ENCODE data around the gene TAP1.
"Not testable (repeated sequence)": the region's sequence is repeated elsewhere in the genome, so short reads cannot be mapped to it uniquely, and the experiment has no call there.

TAP1 gene

DNA sequence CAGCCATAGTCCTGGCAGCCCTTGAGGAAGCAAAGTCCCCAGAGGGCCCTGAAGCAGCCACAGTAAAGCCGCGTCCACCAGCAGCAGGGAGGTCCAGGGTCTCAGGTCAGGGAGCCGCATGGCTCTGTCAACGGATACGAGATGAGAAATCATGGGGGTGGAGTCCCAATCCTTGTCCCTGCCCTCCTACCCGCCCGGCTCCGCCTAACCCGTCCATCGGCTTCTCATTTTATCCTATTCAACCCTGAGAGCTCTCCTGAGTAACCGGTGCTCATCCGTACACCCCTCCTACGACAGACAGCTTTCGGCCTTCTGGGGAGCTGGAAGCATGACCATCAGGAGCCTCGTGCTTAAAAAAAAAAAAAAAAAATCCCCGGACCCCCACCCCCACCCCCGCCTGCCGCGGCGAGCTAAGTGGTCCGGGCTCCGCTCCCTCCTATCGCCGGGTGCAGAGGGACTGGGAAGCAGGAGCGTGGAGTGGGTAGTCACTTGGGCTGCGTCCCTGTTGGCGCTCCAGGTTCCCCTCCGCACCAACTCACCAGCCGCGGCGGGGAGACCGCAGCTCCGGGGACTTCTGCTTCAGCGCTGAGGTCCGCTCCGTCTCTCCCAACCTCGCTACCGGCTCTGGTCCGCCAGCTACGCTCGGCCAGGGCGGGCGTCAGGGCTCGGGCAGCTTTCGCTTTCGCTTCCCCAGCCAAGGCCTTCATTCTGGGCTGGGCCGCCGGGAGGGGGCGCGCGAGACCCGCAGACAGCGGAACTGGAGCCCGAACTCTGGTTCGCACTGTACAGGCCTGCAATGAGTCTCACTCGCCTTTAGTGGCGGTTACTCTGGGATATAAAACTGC lies 15.2 kb downstream of the TAP1 start, which contains the start of gene TAP2:
TSS of gene TAP2 (minus strand) at position 626 of the 845 bp plus-strand sequence. CDS start at position 120, 506 bp downstream.
- peak; percentile 98 for DNase-seq

DNA sequence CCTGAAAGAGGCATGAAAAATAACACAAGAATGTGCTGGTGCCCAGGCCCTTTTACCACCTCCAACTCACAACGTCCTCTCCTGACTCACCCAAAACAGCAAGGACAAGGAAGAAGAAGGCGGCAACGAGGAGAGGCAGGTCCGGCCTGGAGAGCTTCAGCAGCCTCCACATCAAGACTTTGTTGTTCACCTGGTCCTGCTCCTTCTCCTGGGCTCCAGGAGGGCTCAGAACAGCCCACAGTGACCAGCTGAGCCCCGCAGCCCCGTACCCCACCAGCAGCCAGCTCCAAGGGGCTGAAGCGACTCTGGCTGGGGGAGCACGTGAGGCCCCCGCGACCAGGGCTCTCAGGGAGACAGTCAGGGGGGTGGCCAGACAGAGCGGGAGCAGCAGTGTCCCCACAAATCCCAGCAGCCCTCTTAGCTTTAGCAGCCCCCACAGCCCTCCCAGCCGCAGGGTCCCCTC lies 15.8 kb downstream of the TAP1 start:
- DNase-seq: no peak

DNA sequence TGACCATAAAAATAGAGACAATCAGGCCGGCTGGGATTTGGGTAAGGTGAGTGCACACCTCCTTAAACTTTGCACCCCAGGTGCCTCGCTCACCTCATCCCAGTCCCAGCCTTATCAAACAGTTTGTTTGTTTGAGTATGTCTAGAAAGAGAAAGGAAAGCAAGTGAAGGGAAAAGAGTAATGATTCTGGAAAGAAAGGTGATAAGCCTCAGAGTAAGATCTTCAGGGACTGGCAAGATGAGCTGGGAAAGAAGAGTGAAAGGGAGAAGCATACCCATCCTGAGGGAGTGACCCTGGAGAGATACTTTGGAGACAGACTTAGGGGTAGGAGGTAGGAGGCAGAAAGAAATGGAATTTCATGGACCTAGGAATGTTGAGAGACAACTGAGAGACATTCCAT lies 16.6 kb downstream of the TAP1 start:
- no peak for DNase-seq

GRCh38 chr6:32835167-32835893 lies 18.2 kb downstream of the TAP1 start:
- DNase-seq: no peak

DNA sequence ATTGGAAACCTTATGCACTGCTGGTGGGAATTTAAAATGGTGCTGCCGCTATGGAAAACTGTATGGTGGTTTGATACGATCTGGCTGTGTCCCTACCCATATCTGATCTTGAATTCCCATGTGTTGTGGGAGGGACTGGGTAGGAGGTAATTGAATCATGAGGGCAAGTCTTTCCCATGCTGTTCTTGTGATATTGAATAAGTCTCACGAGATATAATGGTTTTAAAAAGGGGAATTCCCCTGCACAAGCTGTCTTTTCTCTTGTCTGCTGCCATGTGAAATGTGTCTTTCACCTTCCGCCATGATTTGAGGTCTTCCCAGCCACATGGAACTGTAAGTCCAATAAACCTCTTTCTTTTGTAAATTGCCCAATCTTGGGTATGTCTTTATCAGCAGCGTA lies 19.8 kb downstream of the TAP1 start:
- DNase-seq: no peak

DNA sequence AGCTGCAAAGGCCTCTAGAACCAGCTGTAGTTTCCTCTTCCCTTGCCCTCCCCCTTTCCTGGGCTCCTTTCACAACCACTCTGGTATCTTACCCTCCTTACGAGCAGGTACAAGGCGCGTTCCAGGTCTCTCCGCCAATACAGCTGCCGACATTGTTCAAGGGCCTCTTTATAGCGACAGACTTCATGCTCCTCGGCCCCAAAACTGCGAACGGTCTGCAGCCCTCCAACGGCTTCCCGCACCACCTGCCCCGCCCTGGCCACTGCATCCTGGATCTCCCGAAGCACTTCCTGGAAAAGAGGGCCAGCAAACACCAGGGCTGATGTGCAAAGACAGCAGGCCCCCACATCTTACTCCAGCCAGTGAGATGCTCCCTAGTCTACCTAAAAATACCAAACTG lies 21.0 kb downstream of the TAP1 start:
- DNase-seq: no peak

- DNase-seq: no peak
Measured at GRCh38 chr6:32830936-32831335, 22.6 kb downstream of the TAP1 start.

DNA sequence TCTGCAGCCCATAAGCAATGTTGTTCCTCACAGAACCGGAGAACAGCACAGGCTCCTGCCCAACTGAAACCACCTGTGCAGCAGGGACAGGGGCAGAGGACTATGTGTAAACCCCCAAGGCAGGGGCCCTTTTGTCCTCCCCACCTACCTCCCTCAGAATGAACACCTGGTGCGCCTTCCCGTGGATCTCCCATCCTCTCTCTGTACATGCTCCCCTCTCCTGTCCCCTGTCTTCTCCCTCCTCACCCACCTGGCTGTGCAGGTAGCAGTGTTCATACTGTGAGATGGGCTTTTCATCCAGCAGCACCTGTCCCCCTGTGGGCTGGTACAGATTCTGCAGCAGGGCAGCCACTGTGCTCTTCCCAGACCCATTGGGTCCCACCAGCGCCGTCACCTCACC lies 23.5 kb downstream of the TAP1 start:
- no peak for DNase-seq

DNA sequence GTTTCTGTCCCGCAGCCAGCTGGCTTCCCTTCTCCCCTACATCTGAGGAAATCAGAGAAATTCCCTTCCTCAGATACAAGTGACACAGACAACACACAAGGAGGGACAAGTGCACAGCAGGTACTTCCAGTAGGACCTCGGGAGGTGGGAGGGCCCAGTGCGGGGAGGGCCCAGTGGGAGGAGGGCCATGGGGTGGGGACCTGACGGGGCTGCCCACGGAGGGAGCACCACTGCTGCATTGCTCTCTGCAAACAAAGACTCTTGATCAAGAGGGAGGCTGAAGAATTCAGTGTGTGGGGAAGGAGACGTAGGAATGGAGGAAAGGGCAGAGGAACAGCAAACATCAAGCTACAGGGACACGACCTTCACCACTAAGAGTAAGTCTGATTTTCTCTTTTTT lies 24.0 kb downstream of the TAP1 start:
- DNase-seq: no peak

- DNase-seq: no peak
Measured at GRCh38 chr6:32827025-32827424, 26.5 kb downstream of the TAP1 start.

DNA sequence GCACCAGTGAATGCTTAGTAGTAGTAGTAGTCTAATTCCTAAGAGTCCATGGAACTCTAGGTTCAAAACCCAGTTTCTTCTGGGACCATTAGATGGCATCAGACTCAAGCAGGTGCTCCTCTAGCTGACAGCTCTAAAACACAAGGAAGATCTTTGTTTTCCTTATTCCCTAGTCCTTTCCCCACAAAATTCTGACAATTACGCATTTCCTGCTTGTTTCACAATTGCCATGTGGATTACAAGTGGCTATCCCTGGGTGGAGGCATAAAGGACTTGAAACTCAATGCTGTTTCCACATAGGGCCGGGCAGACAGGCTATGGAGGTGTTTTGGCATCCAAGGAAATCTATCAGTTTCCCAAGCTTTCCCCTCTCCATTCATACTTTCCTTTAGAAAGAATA lies 27.5 kb downstream of the TAP1 start:
- no peak for DNase-seq

DNA sequence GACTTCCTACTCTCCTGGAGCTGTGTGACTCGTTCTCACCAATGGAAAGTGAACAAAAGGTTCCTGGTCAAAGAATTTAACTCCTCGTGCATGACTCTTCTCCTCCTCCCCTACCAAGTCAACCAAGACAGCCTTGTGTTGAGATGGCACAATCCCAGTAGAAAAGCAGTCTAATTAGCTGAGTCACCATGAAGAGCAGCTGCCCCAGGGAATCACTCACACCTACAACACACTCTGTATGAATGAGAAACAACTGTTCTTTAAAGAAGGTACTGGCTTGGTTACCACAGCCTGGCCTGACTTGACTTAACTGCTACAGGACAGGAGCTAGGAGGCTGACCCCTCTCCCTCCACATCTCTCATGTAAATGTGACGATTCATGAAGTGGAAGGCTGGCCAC lies 33.8 kb downstream of the TAP1 start:
- DNase-seq: no peak

DNA sequence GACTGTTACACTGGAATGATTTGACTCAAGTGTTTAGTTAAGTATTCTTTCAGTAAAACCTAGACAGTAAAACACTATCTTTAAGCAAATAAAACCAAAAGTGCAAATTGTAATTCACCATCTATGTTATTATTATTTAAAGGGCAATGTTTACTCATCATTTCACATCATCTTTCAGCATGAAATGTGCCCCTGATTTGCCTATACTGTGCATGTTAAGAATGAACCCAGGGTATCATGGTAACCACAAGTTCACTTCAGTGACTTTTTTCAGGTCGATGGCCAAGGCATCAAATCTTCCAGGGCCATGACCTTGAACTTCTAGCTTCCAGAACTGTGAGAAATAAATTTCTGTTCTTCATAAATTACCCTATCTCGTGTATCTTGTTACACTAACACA lies 34.6 kb downstream of the TAP1 start:
- DNase-seq: no peak

- DNase-seq: no peak
Measured at GRCh38 chr6:32816746-32817204, 36.7 kb downstream of the TAP1 start, which contains the start of gene HLA-DOB. HLA-DOB (minus strand) TSS chr6:32817002; CDS start chr6:32816951, 51 bp downstream.

DNA sequence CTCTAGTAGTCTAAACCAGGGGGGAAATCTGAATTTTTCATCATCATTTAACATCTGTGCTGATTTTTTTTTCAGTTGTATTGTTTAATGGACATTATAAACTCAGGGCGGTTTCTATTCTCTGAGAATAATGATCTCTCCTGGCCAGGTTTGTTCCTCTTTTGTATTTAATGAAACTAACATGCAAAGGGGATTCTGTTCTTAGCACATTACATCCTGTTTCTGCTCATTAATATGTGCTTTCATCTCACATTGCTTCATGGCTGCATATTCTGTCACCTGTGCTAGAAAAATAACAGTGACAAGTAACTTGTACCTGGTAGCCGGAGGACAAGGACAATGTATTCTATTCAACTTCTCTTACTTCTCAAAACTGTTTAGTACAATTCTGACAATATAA lies 37.5 kb downstream of the TAP1 start:
- DNase-seq: no peak

DNA sequence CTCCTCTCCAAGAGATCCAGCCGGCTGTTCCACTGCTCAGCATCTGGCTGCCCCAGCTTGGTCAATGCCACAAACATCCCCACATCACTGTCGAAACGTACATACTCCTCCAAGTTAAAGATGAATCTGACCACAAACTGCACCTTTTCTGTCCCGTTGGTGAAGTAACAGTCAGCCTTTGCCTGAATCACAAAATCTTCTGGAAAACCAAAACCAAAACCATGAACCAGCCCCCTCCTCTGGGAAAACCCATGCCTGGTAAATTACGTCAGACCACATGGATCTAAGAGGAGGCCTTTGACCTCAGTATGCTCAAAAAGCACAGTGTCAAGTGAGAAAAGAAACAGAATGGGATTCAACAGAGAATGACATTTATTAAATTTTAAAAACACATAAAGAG lies 38.4 kb downstream of the TAP1 start:
- no peak for DNase-seq

DNA sequence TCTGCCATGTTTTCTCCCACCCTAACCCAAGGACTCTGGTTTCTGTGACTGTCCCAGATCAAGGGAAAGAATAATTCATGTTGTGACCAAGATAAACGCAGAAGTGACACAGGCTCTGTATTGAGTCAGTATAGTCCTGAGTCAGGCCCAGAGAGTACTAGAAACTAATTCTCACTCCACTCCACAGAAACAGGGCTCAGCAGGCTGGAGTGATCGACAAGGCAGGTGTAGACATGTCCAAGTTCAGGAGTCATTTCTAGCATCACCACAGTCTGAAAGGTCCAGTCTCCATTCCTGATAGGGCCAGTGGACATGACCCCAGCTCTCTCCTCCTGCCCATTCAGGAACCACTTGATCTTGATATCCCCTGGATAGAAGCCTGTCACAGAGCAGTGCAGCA lies 39.4 kb downstream of the TAP1 start:
- DNase-seq: no peak

GRCh38 chr6:32809171-32809570 lies 44.3 kb downstream of the TAP1 start:
- DNase-seq: no peak

GRCh38 chr6:32807020-32807580 lies 46.4 kb downstream of the TAP1 start:
- DNase-seq: no peak

DNA sequence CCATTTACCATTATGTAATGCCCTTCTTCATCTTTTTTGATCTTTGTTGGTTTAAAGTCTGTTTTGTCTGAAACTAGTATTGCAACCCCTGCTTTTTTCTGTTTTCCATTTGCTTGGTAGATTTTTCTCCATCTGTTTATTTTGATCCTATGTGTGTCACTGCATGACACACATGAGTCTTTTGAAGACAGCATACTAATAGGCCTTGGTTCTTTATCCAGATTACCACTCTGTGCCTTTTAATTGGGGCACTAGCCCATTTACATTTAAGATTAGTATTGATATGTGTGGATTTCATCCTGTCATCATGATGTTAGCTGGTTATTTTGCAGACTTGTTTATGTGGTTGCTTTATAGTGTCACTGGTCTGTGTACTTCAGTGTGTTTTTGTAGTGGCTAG lies 48.1 kb downstream of the TAP1 start:
- not testable (repeated sequence) for DNase-seq

GRCh38 chr6:32803416-32803815 lies 50.1 kb downstream of the TAP1 start:
- no peak for DNase-seq

DNA sequence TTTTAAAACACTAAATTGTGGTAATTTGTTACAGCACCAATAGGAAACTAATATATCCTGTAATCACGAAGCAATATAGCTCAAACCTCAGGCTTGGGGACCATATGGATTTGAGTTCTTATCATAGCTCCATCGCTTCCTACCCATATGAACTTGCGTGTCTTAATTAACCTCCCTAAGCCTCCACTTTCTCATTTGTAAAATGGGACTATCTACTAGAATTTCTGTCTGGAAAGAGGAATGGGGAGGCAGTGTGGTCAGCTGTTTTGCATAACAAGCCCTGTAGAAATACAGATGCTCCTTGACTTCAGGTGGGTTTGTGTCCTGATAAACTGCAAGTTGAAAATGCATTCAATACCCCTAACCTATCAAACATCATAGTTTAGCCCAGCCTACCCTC lies 53.8 kb downstream of the TAP1 start:
- DNase-seq: no peak

DNA sequence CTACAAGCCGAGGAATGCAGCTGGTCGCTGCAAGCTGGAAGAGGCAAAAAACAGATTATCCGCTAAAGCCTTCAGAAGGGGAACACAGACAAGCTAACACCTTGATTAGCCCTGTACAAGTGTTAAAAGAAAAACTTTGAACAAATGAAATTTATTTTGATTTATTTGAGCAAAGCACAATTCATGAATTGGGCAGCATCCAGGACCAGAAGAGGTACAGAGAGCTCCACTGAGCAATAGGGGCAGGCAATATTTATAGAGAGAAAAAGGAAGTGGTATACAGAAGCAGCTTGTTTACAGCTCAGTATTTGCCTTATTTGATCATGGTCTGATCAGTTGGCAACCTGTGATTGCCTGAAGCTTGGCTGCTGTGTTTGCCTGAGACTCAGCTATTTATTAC lies 54.3 kb downstream of the TAP1 start:
- no peak for DNase-seq
